Mucosa of descending colon (tissue), 3 donors: ENCODE results near the gene GLDN. TPM values are rescaled to one million over a fixed set of nuclear protein-coding genes. Genes with fewer than 3 reads are reported as not detected.

Experiments
- ATAC-seq: fragments of 200-7000 bp; cut with Tn5 transposase; one replicate; pipeline ENCODE4 v1.9.1; 2020; ENCODE audit warnings: mild to moderate bottlenecking, moderate library complexity
- DNase-seq, 3 donors: peaks; one replicate each; pipeline ENCODE4 v3.0.0-alpha.2; 2020
- H3K36me3 ChIP-seq: fragments of 200-600 bp; one replicate; pipeline ENCODE4 v1.8.0; 2021; ENCODE audit warnings: low read depth, mild to moderate bottlenecking
- H3K4me1 ChIP-seq: fragments of 200-600 bp; one replicate; pipeline ENCODE4 v1.8.0; 2021; ENCODE audit warnings: low read depth, mild to moderate bottlenecking
- H3K4me3 ChIP-seq: fragments of 200-600 bp; one replicate; pipeline ENCODE4 v1.8.0; 2021; ENCODE audit warnings: mild to moderate bottlenecking
- H3K9me3 ChIP-seq: fragments of 200-600 bp; one replicate; pipeline ENCODE4 v1.8.0; 2021; ENCODE audit warnings: mild to moderate bottlenecking
- intact Hi-C, 2 donors: fragments of 100-400 bp; cut with DNase I in 1 of 2; cut with micrococcal nuclease in 1 of 2; formaldehyde crosslinking; loops; one replicate each; pipeline versions ENCODE4 v1.11.0 to v1.11.1; 2022; cut with DNase I, micrococcal nuclease
- total RNA-seq, 3 donors: library from RNA; stranded (reverse); fragmentation: NEBNext Ultra II Directional in 2 of 3; extraction: Animal tissue kit (Norgen Biotek cat#: 25700) in 2 of 3; gene quantifications; one replicate each; pipeline versions ENCODE4 v1.2.1 to v1.2.4, GENCODE V29; 2021 to 2023
- TF ChIP-seq, protein P1 (sequence below): fragments of 200-600 bp; IDR thresholded peaks from one replicate; pipeline ENCODE4 v1.8.0; 2022; ENCODE audit warnings: antibody characterized with exemption, mild to moderate bottlenecking
- donor health status: DM: no; HTN: no; CAD: no; lungs with moderate emphysema.
- donor health status: DM: no; HTN: no; CAD: no.
- donor health status: DM: no; HTN: yes; CAD: no.

The GLDN gene
- total RNA-seq, 3 donors from 2014 or later: 3.5 to 10.0 (median 5.3) TPM

- no peaks in the 10 kb centered on the region for H3K36me3 ChIP-seq
- no peaks in the 10 kb centered on the region for H3K9me3 ChIP-seq
- no peak for ATAC-seq
- intact Hi-C loops: no loop called here
- TF ChIP-seq, protein P1, sequence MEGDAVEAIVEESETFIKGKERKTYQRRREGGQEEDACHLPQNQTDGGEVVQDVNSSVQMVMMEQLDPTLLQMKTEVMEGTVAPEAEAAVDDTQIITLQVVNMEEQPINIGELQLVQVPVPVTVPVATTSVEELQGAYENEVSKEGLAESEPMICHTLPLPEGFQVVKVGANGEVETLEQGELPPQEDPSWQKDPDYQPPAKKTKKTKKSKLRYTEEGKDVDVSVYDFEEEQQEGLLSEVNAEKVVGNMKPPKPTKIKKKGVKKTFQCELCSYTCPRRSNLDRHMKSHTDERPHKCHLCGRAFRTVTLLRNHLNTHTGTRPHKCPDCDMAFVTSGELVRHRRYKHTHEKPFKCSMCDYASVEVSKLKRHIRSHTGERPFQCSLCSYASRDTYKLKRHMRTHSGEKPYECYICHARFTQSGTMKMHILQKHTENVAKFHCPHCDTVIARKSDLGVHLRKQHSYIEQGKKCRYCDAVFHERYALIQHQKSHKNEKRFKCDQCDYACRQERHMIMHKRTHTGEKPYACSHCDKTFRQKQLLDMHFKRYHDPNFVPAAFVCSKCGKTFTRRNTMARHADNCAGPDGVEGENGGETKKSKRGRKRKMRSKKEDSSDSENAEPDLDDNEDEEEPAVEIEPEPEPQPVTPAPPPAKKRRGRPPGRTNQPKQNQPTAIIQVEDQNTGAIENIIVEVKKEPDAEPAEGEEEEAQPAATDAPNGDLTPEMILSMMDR: no peak
- H3K4me3 ChIP-seq: no peak overlapping the region
- no peak for DNase-seq
- no peaks in the 10 kb centered on the region for H3K4me1 ChIP-seq
Observed at GRCh38 chr15:51313074-51313393, 28.4 kb upstream of the GLDN start.

DNA sequence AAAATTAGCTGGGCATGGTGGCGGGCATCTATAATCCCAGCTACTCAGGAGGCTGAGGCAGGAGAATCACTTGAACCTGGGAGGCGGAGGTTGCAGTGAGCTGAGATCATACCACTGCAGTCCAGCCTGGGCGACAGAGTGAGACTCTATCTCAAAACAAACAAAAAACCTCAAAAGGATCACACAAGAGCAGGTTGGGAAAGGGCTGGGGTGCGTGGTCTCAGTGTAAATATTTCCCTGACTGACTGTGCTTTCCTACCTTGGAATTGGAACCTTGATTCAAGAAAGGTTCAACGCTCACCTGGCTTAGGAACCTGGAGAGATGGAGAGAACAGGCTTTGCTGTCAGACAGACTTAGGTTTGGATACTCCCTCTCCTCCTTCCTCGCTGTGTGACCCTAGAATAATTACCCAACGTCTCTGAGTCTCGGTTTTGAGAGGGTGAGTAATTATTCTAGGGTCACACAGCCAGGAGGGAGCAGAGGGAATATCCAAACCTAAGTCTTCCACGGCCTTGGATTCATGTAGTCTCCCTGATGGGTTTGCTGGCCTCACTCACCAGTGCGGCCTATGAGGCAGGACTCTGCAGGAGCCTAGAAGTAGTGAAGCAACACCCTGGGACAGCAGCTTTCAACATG lies 27.7 kb upstream of the GLDN start:
- TF ChIP-seq, protein P1: no peak
- intact Hi-C loops: no loop called here
- no peaks in the 10 kb centered on the region for H3K4me1 ChIP-seq
- ATAC-seq: no peak
- H3K36me3 ChIP-seq: no peaks in the 10 kb centered on the region
- no peaks in the 10 kb centered on the region for H3K9me3 ChIP-seq
- H3K4me3 ChIP-seq: no peak overlapping the region
- no peak for DNase-seq

DNA sequence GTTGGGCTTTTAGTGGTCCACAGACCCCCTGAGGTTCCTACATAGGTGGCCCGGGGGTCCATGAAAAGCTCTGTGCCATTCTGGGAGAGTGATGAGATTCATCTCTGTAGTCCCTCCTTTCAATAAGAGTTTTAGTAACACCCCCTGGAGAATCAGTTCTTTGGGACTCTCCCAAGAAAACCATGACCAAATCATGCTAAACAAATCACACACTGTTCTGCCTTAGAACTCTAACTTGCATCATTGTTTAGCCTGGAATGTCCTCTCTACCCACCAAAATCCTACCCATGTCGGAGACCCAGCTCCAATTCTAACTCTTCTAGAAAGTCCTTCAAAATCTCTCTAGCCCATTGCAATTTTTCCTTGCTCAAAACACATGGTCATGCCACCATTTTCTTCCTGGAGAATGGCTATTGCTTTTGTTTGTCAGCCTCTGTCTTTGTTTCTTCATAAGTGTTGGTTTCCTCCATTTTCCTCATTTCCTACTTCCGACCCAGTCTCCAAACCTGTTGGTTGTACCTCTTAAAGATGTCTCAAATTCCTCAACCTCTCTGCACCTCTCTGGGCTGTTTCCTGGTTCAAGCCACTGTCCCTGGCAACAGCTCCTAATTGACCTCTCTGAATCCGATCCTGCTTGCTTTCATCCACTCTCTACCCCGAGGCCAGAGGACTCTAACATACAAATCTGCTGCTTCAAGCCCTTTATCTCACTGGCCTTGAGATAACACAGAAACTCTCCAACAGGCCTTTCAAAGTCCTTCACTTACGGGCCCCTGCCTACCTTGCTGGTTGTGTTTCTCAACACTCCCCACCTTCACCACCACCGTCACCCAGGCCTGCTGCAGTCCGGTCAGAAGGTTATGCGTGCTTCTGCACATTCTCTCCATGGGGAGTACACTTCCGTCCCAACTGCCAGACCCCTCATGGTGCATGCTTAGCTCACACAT lies 26.8 kb upstream of the GLDN start:
- Histone ChIP-seq H3K36me3 (no peaks in the 10 kb centered on the region), H3K4me1 (no peaks in the 10 kb centered on the region), H3K9me3 (no peaks in the 10 kb centered on the region), H3K4me3 (no peak overlapping the region)
- no peak for ATAC-seq
- TF ChIP-seq, protein P1: no peak
- DNase-seq: no peak
- intact Hi-C loops: no loop called here

DNA sequence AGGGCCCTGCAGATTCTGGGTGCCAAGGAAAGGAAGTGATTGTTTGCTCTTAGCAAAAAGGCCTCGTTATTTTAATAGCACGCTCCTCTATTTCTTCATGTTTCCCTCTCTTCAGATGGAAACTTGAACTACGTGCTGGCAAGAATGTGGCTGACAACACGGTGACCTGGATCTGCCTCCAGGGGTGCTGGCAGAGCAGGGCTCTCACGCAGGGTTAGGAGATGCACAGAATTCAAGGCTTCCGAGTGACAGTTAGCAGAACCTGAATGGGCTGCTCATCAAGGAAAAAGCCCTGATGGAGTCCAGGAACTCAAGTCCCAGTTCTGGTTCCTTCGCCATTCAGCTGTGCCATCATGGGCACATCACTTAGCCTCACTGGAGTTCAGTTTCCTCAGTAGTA lies 25.7 kb upstream of the GLDN start:
- no peak for DNase-seq
- intact Hi-C loops: no loop called here
- ATAC-seq: no peak
- TF ChIP-seq, protein P1: no peak
- no peak overlapping the region for H3K4me3 ChIP-seq
- H3K9me3 ChIP-seq: no peaks in the 10 kb centered on the region
- H3K4me1 ChIP-seq: no peaks in the 10 kb centered on the region
- no peaks in the 10 kb centered on the region for H3K36me3 ChIP-seq

GRCh38 chr15:51316636-51317035 lies 24.8 kb upstream of the GLDN start:
- ATAC-seq (no peak), DNase-seq (no peak)
- Histone ChIP-seq H3K9me3 (no peaks in the 10 kb centered on the region), H3K4me1 (no peaks in the 10 kb centered on the region), H3K4me3 (no peak overlapping the region), H3K36me3 (no peaks in the 10 kb centered on the region)
- TF ChIP-seq, protein P1: no peak
- intact Hi-C loops: no loop called here
